SK-N-SH treated with all-trans-retinoic acid at 6 μM for 48 hours (cell line): ENCODE measurements around the gene DMAC1.

Experiments
- ATAC-seq: fragments of 200-7000 bp; cut with Tn5 transposase; 3 replicates; pipeline ENCODE4 v1.9.1; 2020; ENCODE audit warnings: mild to moderate bottlenecking, moderate library complexity
- BACH2 ChIP-seq: fragments of 250-450 bp; sonication (Bioruptor Pico); IDR thresholded peaks from 2 replicates; pipeline ENCODE4 v1.9.0; 2021; ENCODE audit warnings: mild to moderate bottlenecking, borderline replicate concordance
- CSDC2 ChIP-seq: fragments of 250-450 bp; sonication (Bioruptor Pico); IDR thresholded peaks from 2 replicates; pipeline ENCODE4 v1.5.0; 2020; ENCODE audit warnings: mild to moderate bottlenecking, moderate library complexity
- GLIS3 ChIP-seq: fragments of 250-450 bp; sonication (Bioruptor Pico); IDR thresholded peaks from 2 replicates; pipeline ENCODE4 v1.5.0; 2020; ENCODE audit warnings: mild to moderate bottlenecking, moderate library complexity
- ISL1 ChIP-seq: fragments of 250-450 bp; sonication (Bioruptor Pico); IDR thresholded peaks from 2 replicates; pipeline ENCODE4 v2.1.2; 2022; ENCODE audit warnings: mild to moderate bottlenecking, moderate library complexity
- OSR1 ChIP-seq: fragments of 250-450 bp; sonication (Bioruptor Pico); IDR thresholded peaks from 2 replicates; pipeline ENCODE4 v1.8.0; 2022; ENCODE audit warnings: moderate library complexity, mild to moderate bottlenecking, inconsistent platforms
- PPARA ChIP-seq: fragments of 250-450 bp; sonication (Bioruptor Pico); IDR thresholded peaks from 2 replicates; pipeline ENCODE4 v1.5.0; 2020; ENCODE audit warnings: mild to moderate bottlenecking, borderline replicate concordance
- RARB ChIP-seq: fragments of 250-450 bp; sonication (Bioruptor Pico); IDR thresholded peaks from 2 replicates; pipeline ENCODE4 v1.8.0; 2021; ENCODE audit warnings: mild to moderate bottlenecking, moderate library complexity
- SNAI2 ChIP-seq: fragments of 250-450 bp; sonication (Bioruptor Pico); IDR thresholded peaks from 2 replicates; pipeline ENCODE4 v1.5.0; 2020; ENCODE audit warnings: mild to moderate bottlenecking, moderate library complexity
- TCF4 ChIP-seq: fragments of 250-450 bp; sonication (Bioruptor Pico); IDR thresholded peaks from 2 replicates; pipeline ENCODE4 v1.8.0; 2021; ENCODE audit warnings: mild to moderate bottlenecking, moderate library complexity, borderline replicate concordance
- ZC3H10 ChIP-seq: fragments of 250-450 bp; sonication (Bioruptor Pico); IDR thresholded peaks from 2 replicates; pipeline ENCODE4 v1.5.1; 2021; ENCODE audit warnings: mild to moderate bottlenecking, moderate library complexity
- ZFP3 ChIP-seq: fragments of 250-450 bp; sonication (Bioruptor Pico); IDR thresholded peaks from 2 replicates; pipeline ENCODE4 v1.5.0; 2020; ENCODE audit warnings: mild to moderate bottlenecking, moderate library complexity
- ZFP30 ChIP-seq: fragments of 450-650 bp; formaldehyde crosslinking; IDR thresholded peaks from 2 replicates; pipeline ENCODE4 v1.5.0; 2022; ENCODE audit warnings: mild to moderate bottlenecking, moderate library complexity
- ZNF565 ChIP-seq: fragments of 450-650 bp; formaldehyde crosslinking; conservative IDR thresholded peaks from 2 replicates; pipeline ENCODE4 v1.5.0; 2020; ENCODE audit warnings: low read depth, mild to moderate bottlenecking, moderate library complexity
- ZNF70 ChIP-seq: fragments of 450-650 bp; formaldehyde crosslinking; IDR thresholded peaks from 2 replicates; pipeline ENCODE4 v1.5.0; 2020; ENCODE audit warnings: mild to moderate bottlenecking, moderate library complexity
- ZNF8 ChIP-seq: fragments of 450-650 bp; formaldehyde crosslinking; IDR thresholded peaks from 2 replicates; pipeline ENCODE4 v1.5.0; 2020; ENCODE audit warnings: mild to moderate bottlenecking, moderate library complexity
- TF ChIP-seq, protein P1 (sequence below): fragments of 250-450 bp; sonication (Bioruptor Pico); IDR thresholded peaks from 2 replicates; pipeline ENCODE4 v1.5.1; 2021; ENCODE audit warnings: mild to moderate bottlenecking, moderate library complexity
- TF ChIP-seq, protein P2 (sequence below): fragments of 250-450 bp; sonication (Bioruptor Pico); IDR thresholded peaks from 2 replicates; pipeline ENCODE4 v1.5.1; 2020; ENCODE audit warnings: low read depth, mild to moderate bottlenecking, moderate library complexity
- TF ChIP-seq, protein P3 (sequence below): fragments of 250-450 bp; sonication (Bioruptor Pico); IDR thresholded peaks from 2 replicates; pipeline ENCODE4 v1.5.0; 2020; ENCODE audit warnings: mild to moderate bottlenecking, moderate library complexity
- TF ChIP-seq, protein P4 (sequence below): fragments of 250-450 bp; sonication (Bioruptor Pico); IDR thresholded peaks from 2 replicates; pipeline ENCODE4 v1.8.0; 2021; ENCODE audit warnings: low read depth, mild to moderate bottlenecking, moderate library complexity, borderline replicate concordance

DMAC1 gene

DNA sequence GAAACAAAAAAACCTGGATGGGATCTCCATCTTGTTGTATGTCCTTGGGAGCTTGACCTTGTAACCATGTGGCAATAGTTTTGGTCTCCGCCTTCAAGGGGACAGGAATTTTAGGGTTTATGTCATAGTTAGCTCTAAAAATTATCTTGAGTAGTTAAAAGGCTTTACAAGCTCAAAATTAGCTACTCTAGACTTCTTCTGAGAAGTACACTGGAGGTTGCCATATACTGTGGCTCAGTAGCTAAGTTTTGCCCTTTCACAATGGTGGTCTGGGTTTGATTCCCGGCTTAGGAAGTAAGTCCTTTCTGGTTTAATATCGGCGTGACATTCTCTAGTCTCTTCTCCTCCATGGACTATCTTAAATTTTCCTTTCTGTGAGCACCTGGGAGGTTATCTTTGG, 48.9 kb upstream of the DMAC1 start:
- TF ChIP-seq PPARA (CRISPR knock-in tag) (no peak), ZNF8 (no peak), ISL1 (CRISPR knock-in tag) (no peak), TCF4 (CRISPR knock-in tag) (no peak), ZNF70 (CRISPR knock-in tag) (no peak), ZC3H10 (CRISPR knock-in tag) (no peak)
- TF ChIP-seq, protein P1, sequence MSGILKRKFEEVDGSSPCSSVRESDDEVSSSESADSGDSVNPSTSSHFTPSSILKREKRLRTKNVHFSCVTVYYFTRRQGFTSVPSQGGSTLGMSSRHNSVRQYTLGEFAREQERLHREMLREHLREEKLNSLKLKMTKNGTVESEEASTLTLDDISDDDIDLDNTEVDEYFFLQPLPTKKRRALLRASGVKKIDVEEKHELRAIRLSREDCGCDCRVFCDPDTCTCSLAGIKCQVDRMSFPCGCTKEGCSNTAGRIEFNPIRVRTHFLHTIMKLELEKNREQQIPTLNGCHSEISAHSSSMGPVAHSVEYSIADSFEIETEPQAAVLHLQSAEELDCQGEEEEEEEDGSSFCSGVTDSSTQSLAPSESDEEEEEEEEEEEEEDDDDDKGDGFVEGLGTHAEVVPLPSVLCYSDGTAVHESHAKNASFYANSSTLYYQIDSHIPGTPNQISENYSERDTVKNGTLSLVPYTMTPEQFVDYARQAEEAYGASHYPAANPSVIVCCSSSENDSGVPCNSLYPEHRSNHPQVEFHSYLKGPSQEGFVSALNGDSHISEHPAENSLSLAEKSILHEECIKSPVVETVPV (CRISPR knock-in tag) = no peak
- no peak for ATAC-seq

GRCh38 chr9:7844242-7844641, 44.7 kb upstream of the DMAC1 start:
- ATAC-seq = peak; percentile 59
- no peak for TF ChIP-seq SNAI2 (CRISPR knock-in tag)
- TF ChIP-seq, protein P2, sequence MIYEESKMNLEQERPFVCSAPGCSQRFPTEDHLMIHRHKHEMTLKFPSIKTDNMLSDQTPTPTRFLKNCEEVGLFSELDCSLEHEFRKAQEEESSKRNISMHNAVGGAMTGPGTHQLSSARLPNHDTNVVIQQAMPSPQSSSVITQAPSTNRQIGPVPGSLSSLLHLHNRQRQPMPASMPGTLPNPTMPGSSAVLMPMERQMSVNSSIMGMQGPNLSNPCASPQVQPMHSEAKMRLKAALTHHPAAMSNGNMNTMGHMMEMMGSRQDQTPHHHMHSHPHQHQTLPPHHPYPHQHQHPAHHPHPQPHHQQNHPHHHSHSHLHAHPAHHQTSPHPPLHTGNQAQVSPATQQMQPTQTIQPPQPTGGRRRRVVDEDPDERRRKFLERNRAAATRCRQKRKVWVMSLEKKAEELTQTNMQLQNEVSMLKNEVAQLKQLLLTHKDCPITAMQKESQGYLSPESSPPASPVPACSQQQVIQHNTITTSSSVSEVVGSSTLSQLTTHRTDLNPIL (CRISPR knock-in tag) = no peak
- TF ChIP-seq ZNF8 = no peak
- TF ChIP-seq CSDC2 (CRISPR knock-in tag) = no peak
- TF ChIP-seq, protein P3, sequence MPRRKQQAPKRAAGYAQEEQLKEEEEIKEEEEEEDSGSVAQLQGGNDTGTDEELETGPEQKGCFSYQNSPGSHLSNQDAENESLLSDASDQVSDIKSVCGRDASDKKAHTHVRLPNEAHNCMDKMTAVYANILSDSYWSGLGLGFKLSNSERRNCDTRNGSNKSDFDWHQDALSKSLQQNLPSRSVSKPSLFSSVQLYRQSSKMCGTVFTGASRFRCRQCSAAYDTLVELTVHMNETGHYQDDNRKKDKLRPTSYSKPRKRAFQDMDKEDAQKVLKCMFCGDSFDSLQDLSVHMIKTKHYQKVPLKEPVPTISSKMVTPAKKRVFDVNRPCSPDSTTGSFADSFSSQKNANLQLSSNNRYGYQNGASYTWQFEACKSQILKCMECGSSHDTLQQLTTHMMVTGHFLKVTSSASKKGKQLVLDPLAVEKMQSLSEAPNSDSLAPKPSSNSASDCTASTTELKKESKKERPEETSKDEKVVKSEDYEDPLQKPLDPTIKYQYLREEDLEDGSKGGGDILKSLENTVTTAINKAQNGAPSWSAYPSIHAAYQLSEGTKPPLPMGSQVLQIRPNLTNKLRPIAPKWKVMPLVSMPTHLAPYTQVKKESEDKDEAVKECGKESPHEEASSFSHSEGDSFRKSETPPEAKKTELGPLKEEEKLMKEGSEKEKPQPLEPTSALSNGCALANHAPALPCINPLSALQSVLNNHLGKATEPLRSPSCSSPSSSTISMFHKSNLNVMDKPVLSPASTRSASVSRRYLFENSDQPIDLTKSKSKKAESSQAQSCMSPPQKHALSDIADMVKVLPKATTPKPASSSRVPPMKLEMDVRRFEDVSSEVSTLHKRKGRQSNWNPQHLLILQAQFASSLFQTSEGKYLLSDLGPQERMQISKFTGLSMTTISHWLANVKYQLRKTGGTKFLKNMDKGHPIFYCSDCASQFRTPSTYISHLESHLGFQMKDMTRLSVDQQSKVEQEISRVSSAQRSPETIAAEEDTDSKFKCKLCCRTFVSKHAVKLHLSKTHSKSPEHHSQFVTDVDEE (CRISPR knock-in tag) = no peak
- TF ChIP-seq, protein P1 (CRISPR knock-in tag) = no peak
- no peak for TF ChIP-seq ZC3H10 (CRISPR knock-in tag)
- TF ChIP-seq TCF4 (CRISPR knock-in tag) = no peak
- TF ChIP-seq, protein P4, sequence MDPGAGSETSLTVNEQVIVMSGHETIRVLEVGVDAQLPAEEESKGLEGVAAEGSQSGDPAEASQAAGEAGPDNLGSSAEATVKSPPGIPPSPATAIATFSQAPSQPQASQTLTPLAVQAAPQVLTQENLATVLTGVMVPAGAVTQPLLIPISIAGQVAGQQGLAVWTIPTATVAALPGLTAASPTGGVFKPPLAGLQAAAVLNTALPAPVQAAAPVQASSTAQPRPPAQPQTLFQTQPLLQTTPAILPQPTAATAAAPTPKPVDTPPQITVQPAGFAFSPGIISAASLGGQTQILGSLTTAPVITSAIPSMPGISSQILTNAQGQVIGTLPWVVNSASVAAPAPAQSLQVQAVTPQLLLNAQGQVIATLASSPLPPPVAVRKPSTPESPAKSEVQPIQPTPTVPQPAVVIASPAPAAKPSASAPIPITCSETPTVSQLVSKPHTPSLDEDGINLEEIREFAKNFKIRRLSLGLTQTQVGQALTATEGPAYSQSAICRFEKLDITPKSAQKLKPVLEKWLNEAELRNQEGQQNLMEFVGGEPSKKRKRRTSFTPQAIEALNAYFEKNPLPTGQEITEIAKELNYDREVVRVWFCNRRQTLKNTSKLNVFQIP (CRISPR knock-in tag) = no peak
- no peak for TF ChIP-seq PPARA (CRISPR knock-in tag)
- TF ChIP-seq RARB (CRISPR knock-in tag) = no peak
- no peak for TF ChIP-seq ZNF70 (CRISPR knock-in tag)
- no peak for TF ChIP-seq BACH2 (CRISPR knock-in tag)
- TF ChIP-seq, all 23 proteins: peak for 0

DNA sequence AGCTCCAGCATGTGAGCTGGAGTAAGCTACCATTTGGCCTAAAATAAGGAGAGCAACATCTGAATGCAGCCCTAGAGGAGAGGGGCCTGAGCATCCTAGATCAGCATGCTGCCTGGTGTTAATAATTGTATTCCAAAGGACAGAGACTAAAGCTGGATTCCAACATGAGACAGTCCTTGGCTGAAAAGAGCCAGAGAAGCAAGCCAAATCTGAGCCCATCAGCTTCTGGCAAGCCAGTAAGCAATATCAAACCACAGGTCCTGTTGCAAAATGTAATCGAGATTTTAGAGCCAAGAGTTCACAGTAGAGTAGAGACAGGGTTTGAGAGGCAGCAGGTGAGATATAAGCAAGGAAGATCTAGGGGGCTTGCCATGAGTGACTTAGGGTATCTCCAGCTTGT, 42.3 kb upstream of the DMAC1 start:
- no peak for ATAC-seq
- TF ChIP-seq GLIS3 (CRISPR knock-in tag) (no peak), ZFP3 (CRISPR knock-in tag) (no peak), ZNF565 (no peak), PPARA (CRISPR knock-in tag) (no peak), CSDC2 (CRISPR knock-in tag) (no peak), ZFP30 (CRISPR knock-in tag) (no peak), ZC3H10 (CRISPR knock-in tag) (no peak), TCF4 (CRISPR knock-in tag) (no peak), RARB (CRISPR knock-in tag) (no peak), ISL1 (CRISPR knock-in tag) (no peak), BACH2 (CRISPR knock-in tag) (no peak), OSR1 (CRISPR knock-in tag) (no peak)
- TF ChIP-seq, protein P3 (CRISPR knock-in tag) = no peak
- TF ChIP-seq, protein P2 (CRISPR knock-in tag) = no peak
- TF ChIP-seq, protein P4 (CRISPR knock-in tag) = no peak
- TF ChIP-seq, protein P1 (CRISPR knock-in tag) = no peak
